PC-3 (cell line): ENCODE measurements around the gene CENPC. TPM values are rescaled to one million over a fixed set of nuclear protein-coding genes. Genes with fewer than 3 reads are reported as not detected.

Experiments used
- ATAC-seq: fragments of 200-7000 bp; cut with Tn5 transposase; 2 replicates; pipeline ENCODE4 v1.9.1; 2020; ENCODE audit warnings: mild to moderate bottlenecking, moderate library complexity
- BruUV-seq: library from RNA; stranded (reverse); fragments of 400-500 nt; replicated peaks from 2 replicates; lab custom pipeline; 2021; lab: Mats Ljungman, UMichigan
- CTCF ChIA-PET: fragments of 300-600 bp; sonication (Branson Sonifier 250); formaldehyde crosslinking; loops from one replicate; lab custom pipeline; 2022; ENCODE audit warnings: antibody characterized with exemption; lab: Charles Lee
- POLR2A ChIA-PET: fragments of 300-600 bp; sonication (Branson Sonifier 250); formaldehyde crosslinking; loops from one replicate; lab custom pipeline; 2022; ENCODE audit warnings: antibody characterized with exemption; ENCODE audit not compliant: unreplicated experiment; lab: Charles Lee
- DNase-seq: peaks from one replicate; pipeline ENCODE4 v3.0.0-alpha.2; 2015
- H2AFZ ChIP-seq: fragments of 300-600 bp; sonication (generic); 2 replicates; pipeline ENCODE4 v1.6.0; 2016; ENCODE audit warnings: antibody characterized with exemption, low read length
- H3F3A ChIP-seq: fragments of 300-600 bp; sonication (generic); one replicate; pipeline ENCODE4 v1.6.0; 2017; ENCODE audit warnings: antibody characterized with exemption, low read length, control low read depth, mild to moderate bottlenecking; ENCODE audit not compliant: unreplicated experiment
- H3K27ac ChIP-seq: fragments of 300-600 bp; sonication (generic); 2 replicates; pipeline ENCODE4 v1.5.1; 2016; ENCODE audit warnings: mild to moderate bottlenecking, low read length
- H3K27me3 ChIP-seq: fragments of 300-600 bp; sonication (generic); 2 replicates; pipeline ENCODE4 v1.6.1; 2016; ENCODE audit warnings: low read length, mixed read lengths
- H3K36me3 ChIP-seq: fragments of 300-600 bp; sonication (generic); 2 replicates; pipeline ENCODE4 v1.6.1; 2016; ENCODE audit warnings: low read depth, mixed run types, low read length, mixed read lengths
- H3K4me1 ChIP-seq: fragments of 300-600 bp; sonication (generic); 2 replicates; pipeline ENCODE4 v1.5.1; 2016; ENCODE audit warnings: low read length; ENCODE audit not compliant: insufficient read depth
- H3K4me2 ChIP-seq: fragments of 300-600 bp; sonication (generic); 2 replicates; pipeline ENCODE4 v1.6.0; 2016; ENCODE audit warnings: low read length
- H3K4me3 ChIP-seq: fragments of 300-600 bp; sonication (generic); 2 replicates; pipeline ENCODE4 v1.5.1; 2016; ENCODE audit warnings: mild to moderate bottlenecking, low read length, mixed read lengths
- H3K79me2 ChIP-seq: fragments of 300-600 bp; sonication (generic); 2 replicates; pipeline ENCODE4 v1.6.1; 2017; ENCODE audit warnings: low read length, mixed read lengths
- H3K9ac ChIP-seq: fragments of 300-600 bp; sonication (generic); 2 replicates; pipeline ENCODE4 v1.6.0; 2016; ENCODE audit warnings: mild to moderate bottlenecking, low read length
- H3K9me2 ChIP-seq: fragments of 300-600 bp; sonication (generic); replicated peaks from 2 replicates; pipeline ENCODE4 v1.6.1; 2016; ENCODE audit warnings: mixed run types, low read length, mixed read lengths
- H3K9me3 ChIP-seq: fragments of 300-600 bp; sonication (generic); 2 replicates; pipeline ENCODE4 v1.6.1; 2016; ENCODE audit warnings: low read length, mixed read lengths
- H4K20me1 ChIP-seq: fragments of 300-600 bp; sonication (generic); 2 replicates; pipeline ENCODE4 v1.6.1; 2016; ENCODE audit warnings: low read length, mixed read lengths
- CTCF ChIP-seq: fragments of 300-600 bp; sonication (generic); conservative IDR thresholded peaks from 2 replicates; pipeline ENCODE4 v1.5.1; 2017; ENCODE audit warnings: antibody characterized with exemption, low read depth, mild to moderate bottlenecking, low read length
- EZH2 ChIP-seq: fragments of 300-600 bp; sonication (generic); IDR thresholded peaks from one replicate; pipeline ENCODE4 v1.6.1; 2017; ENCODE audit warnings: antibody characterized with exemption, mild to moderate bottlenecking, low read length; ENCODE audit not compliant: unreplicated experiment
- EZH2phosphoT487 ChIP-seq: fragments of 300-600 bp; sonication (generic); IDR thresholded peaks from 2 replicates; pipeline ENCODE4 v1.6.1; 2018; ENCODE audit warnings: mild to moderate bottlenecking, antibody characterized with exemption, low read length, borderline replicate concordance
- intact Hi-C: fragments of 100-400 bp; cut with micrococcal nuclease; formaldehyde crosslinking; loops from 2 replicates; pipeline ENCODE4 v1.9.0; 2023
- total RNA-seq: library from RNA; depleted of rRNA; stranded (reverse); fragments of >200 nt; gene quantifications from 2 replicates; pipeline ENCODE4 v1.2.3, GENCODE V29; 2014

The CENPC gene
- total RNA-seq, 1 experiment from 2014 or later = 10.6 TPM

GRCh38 chr4:67558493-67558892 lies 13.2 kb upstream of the CENPC start, which contains the start of gene STAP1:
STAP1 (plus strand) TSS chr4:67558727; CDS start chr4:67558810, 83 bp downstream.
- H3K27me3 ChIP-seq = no peaks in the 10 kb centered on the region
- no TSS peak for BruUV-seq
- DNase-seq = no peak
- H3F3A ChIP-seq = no peaks in the 10 kb centered on the region
- ChIA-PET CTCF (no interaction called here), POLR2A (no interaction called here)
- intact Hi-C loops = no loop called here
- H3K79me2 ChIP-seq = no peaks in the 10 kb centered on the region
- no peak for TF ChIP-seq EZH2phosphoT487
- no peak for TF ChIP-seq EZH2
- TF ChIP-seq CTCF = no peak
- H4K20me1 ChIP-seq = no peaks in the 10 kb centered on the region
- no peaks in the 10 kb centered on the region for H3K9me3 ChIP-seq
- no peak within 1 kb of the TSS for H3K4me3 ChIP-seq
- H3K4me1 ChIP-seq = no peaks in the 10 kb centered on the region
- H2AFZ ChIP-seq = no peak within 1 kb of the TSS
- no peak for ATAC-seq
- H3K36me3 ChIP-seq = no peaks in the 10 kb centered on the region
- no peak within 1 kb of the TSS for H3K4me2 ChIP-seq
- no peak within 1 kb of the TSS for H3K27ac ChIP-seq
- H3K9me2 ChIP-seq = no peaks in the 10 kb centered on the region
- H3K9ac ChIP-seq = no peak within 1 kb of the TSS

GRCh38 chr4:67556436-67556835 lies 11.1 kb upstream of the CENPC start:
- no peaks in the 10 kb centered on the region for H4K20me1 ChIP-seq
- intact Hi-C loops = no loop called here
- ATAC-seq (no peak), DNase-seq (no peak)
- BruUV-seq = no TSS peak
- no peak overlapping the region for H3K9ac ChIP-seq
- no peak for TF ChIP-seq EZH2phosphoT487
- no peak for TF ChIP-seq CTCF
- ChIA-PET POLR2A (no interaction called here), CTCF (no interaction called here)
- no peaks in the 10 kb centered on the region for H3F3A ChIP-seq
- no peaks in the 10 kb centered on the region for H3K9me3 ChIP-seq
- no peaks in the 10 kb centered on the region for H3K27me3 ChIP-seq
- H3K4me3 ChIP-seq = no peak overlapping the region
- H3K36me3 ChIP-seq = no peaks in the 10 kb centered on the region
- H3K27ac ChIP-seq = no peak overlapping the region
- H3K4me1 ChIP-seq = no peaks in the 10 kb centered on the region
- no peaks in the 10 kb centered on the region for H3K79me2 ChIP-seq
- H2AFZ ChIP-seq = no peak overlapping the region
- H3K9me2 ChIP-seq = no peaks in the 10 kb centered on the region
- H3K4me2 ChIP-seq = no peak overlapping the region

DNA sequence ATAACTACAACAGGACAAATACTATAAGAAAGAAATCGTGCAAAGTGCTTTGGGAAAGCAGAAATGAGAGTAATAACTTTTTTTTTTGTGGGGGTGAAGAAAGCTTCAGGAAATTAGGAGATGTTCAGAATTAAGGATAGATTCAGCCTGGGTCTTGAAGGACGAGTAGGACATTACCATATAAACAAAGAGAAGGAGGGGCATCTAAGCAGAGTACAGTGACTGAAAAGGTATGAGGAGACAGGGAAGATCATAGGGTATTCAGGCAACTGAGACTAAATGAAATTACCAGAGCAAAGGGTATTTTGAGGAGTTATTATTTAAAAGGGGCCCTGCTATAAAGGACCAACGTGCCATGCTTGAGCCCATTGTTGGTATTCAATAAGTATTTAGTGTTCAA lies 10.1 kb upstream of the CENPC start:
- BruUV-seq = no TSS peak
- H3K9ac ChIP-seq = no peak overlapping the region
- H3K9me3 ChIP-seq = no peaks in the 10 kb centered on the region
- H3K4me2 ChIP-seq = no peak overlapping the region
- H3K27me3 ChIP-seq = no peaks in the 10 kb centered on the region
- POLR2A ChIA-PET = no interaction called here
- no peaks in the 10 kb centered on the region for H4K20me1 ChIP-seq
- H3K79me2 ChIP-seq = no peaks in the 10 kb centered on the region
- no peaks in the 10 kb centered on the region for H3K36me3 ChIP-seq
- H3F3A ChIP-seq = no peaks in the 10 kb centered on the region
- DNase-seq (no peak), ATAC-seq (no peak)
- H3K4me3 ChIP-seq = no peak overlapping the region
- CTCF ChIA-PET = no interaction called here
- intact Hi-C loops = no loop called here
- H3K4me1 ChIP-seq = no peaks in the 10 kb centered on the region
- H3K27ac ChIP-seq = no peak overlapping the region
- TF ChIP-seq CTCF = no peak
- no peak for TF ChIP-seq EZH2phosphoT487
- no peak for TF ChIP-seq EZH2
- H2AFZ ChIP-seq = no peak overlapping the region
- H3K9me2 ChIP-seq = no peaks in the 10 kb centered on the region
